ENCODE results near the gene CLEC2L. TPM values are rescaled to one million over a fixed set of nuclear protein-coding genes. Genes with fewer than 3 reads are reported as not detected.

Gene CLEC2L
- polyA plus RNA-seq, 1 of the 3 experiments (the other 2 are of a cell fraction), result not detected

DNA sequence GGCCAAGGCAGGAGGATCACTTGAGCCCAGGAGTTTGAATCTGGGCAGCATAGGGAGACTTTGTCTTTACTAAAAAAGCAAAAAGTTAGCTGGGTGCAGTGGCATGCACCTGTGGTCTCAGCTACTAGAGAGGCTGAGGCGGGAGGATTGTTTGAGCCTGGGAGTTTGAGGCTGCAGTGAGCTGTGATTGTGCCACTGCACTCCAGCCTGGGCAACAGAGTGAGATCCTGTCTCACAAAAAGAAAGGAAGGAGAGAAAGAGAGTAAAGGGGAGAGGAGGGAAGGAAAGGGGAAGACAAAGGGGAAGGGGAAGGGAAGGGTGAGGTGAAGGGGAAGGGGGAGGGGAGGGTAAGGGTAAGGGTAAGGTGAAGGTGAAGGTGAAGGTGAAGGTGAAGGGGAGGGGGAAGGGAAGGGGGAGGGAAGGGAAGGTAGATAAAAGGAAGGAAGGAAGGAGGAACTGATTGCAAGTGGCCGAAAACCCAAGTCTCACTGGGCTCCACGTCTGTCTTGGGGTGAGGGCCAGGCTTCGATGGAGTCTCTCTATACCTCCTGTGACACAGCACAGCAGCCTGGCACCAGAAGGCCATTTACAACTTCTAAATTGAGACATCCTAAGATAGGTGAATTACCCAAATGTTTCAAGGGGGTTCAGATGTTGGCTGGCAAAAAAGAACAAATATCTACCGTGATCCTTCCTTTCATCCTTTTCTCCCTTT, 36.0 kb upstream of the CLEC2L start:
- TF ChIP-seq TCF12 (IDR thresholded peaks at IDR 0.05) (no peak), EP300 (IDR thresholded peaks at IDR 0.05; ENCODE audit: borderline replicate concordance in 1 of 2, low read depth in 1 of 2, low read length in 1 of 2) (no peak), RAD21 (IDR thresholded peaks at IDR 0.05; ENCODE audit: low read length) (no peak), IRF3 (IDR thresholded peaks at IDR 0.05; ENCODE audit: low read depth, low read length) (no peak), FOXM1 (IDR thresholded peaks at IDR 0.05; ENCODE audit: low read depth) (no peak), EZH2phosphoT487 (IDR thresholded peaks at IDR 0.05; ENCODE audit: borderline replicate concordance, low read depth) (no peak), GABPA (IDR thresholded peaks at IDR 0.05; ENCODE audit: low read depth) (no peak), SMC3 (IDR thresholded peaks at IDR 0.05; ENCODE audit: low read depth, low read length) (no peak), GATA2 (CRISPR knock-in tag; IDR thresholded peaks at IDR 0.05) (no peak), MXI1 (IDR thresholded peaks at IDR 0.05; ENCODE audit: low read depth, low read length) (no peak), CHD2 (IDR thresholded peaks at IDR 0.05; ENCODE audit: low read length, partially characterized antibody) (no peak), FOXJ3 (CRISPR knock-in tag; IDR thresholded peaks at IDR 0.05) (no peak), NRF1 (IDR thresholded peaks at IDR 0.05; ENCODE audit: low read depth, low read length) (no peak), ELF1 (IDR thresholded peaks at IDR 0.05) (no peak), PBX3 (IDR thresholded peaks at IDR 0.05) (no peak)
- TF ChIP-seq, protein P1, sequence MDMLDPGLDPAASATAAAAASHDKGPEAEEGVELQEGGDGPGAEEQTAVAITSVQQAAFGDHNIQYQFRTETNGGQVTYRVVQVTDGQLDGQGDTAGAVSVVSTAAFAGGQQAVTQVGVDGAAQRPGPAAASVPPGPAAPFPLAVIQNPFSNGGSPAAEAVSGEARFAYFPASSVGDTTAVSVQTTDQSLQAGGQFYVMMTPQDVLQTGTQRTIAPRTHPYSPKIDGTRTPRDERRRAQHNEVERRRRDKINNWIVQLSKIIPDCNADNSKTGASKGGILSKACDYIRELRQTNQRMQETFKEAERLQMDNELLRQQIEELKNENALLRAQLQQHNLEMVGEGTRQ (IDR thresholded peaks at IDR 0.05; ENCODE audit: borderline replicate concordance, low read depth, low read length), result no peak
- TF ChIP-seq, protein P2, sequence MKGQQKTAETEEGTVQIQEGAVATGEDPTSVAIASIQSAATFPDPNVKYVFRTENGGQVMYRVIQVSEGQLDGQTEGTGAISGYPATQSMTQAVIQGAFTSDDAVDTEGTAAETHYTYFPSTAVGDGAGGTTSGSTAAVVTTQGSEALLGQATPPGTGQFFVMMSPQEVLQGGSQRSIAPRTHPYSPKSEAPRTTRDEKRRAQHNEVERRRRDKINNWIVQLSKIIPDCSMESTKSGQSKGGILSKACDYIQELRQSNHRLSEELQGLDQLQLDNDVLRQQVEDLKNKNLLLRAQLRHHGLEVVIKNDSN (IDR thresholded peaks at IDR 0.05; ENCODE audit: borderline replicate concordance, low read depth), result no peak
- Histone ChIP-seq H3K79me2 (ENCODE audit: insufficient read depth) (no peaks in the 10 kb centered on the region), H3K4me1 (ENCODE audit: control insufficient read depth in 1 of 2, insufficient read depth in 2 of 2, low read depth in 1 of 2, low read length in 1 of 2) (peaks cover 0 to 17% of the 10 kb centered on the region in 2 experiments; a peak in 1 of 4 replicates), H3K4me2 (no peak overlapping the region), H3K27me3 (ENCODE audit: insufficient read depth) (peaks cover 40% of the 10 kb centered on the region), H3K9me3 (no peaks in the 10 kb centered on the region), H3K27ac (ENCODE audit: low read depth in 2 of 2, low read length in 1 of 2) (no peak overlapping the region), H2AFZ (ENCODE audit: low read depth) (no peak overlapping the region), H3F3A (replicated peaks; ENCODE audit: insufficient read depth) (no peaks in the 10 kb centered on the region), H4K20me1 (ENCODE audit: insufficient read depth) (no peaks in the 10 kb centered on the region), H3K36me3 (replicated peaks in 1 of 2; ENCODE audit: control insufficient read depth in 1 of 2, insufficient read depth in 2 of 2, low read length in 1 of 2) (no peaks in the 10 kb centered on the region), H3K9me2 (no peaks in the 10 kb centered on the region), H3K4me3 (ENCODE audit: low read depth in 2 of 2, low read length in 1 of 2) (no peak overlapping the region), H3K9ac (no peak overlapping the region)
- ChIA-PET POLR2A (no interaction called here), CTCF (interaction anchor here (0.5 to 3.3 kb wide), 2 partner anchors 12 to 133 kb away, joined by 3 to 25 read pairs; no protein-coding TSS in a partner anchor)
- no peak for DNase-seq
- WGBS (ENCODE audit: low lambda C conversion rate), result 71% methylated on average over 5 of the region's 5 CpGs
